HFFc6 (cell line): Measurements from ENCODE around the gene TXNDC2. TPM values are rescaled to one million over a fixed set of nuclear protein-coding genes. Genes with fewer than 3 reads are reported as not detected.
A peak's percentile ranks its signal among the peaks of the same experiment; 100 is the strongest.

ENCODE experiments used
- DNase-seq: peaks from one replicate; pipeline ENCODE4 v3.0.0-alpha.2; 2018
- H3K27ac Mint-ChIP-seq: 2 replicates; pipeline ENCODE4 v1.8.0; 2020; ENCODE audit warnings: mild to moderate bottlenecking, mixed read lengths
- H3K27me3 Mint-ChIP-seq: 2 replicates; pipeline ENCODE4 v1.8.0; 2021; ENCODE audit warnings: mild to moderate bottlenecking, moderate library complexity, mixed read lengths; ENCODE audit not compliant: insufficient read depth
- H3K36me3 Mint-ChIP-seq: 2 replicates; pipeline ENCODE4 v1.8.0; 2021; ENCODE audit warnings: low read depth, mixed read lengths
- H3K4me1 Mint-ChIP-seq: 2 replicates; pipeline ENCODE4 v1.8.0; 2020; ENCODE audit warnings: low read depth, mixed read lengths
- H3K4me3 Mint-ChIP-seq: 2 replicates; pipeline ENCODE4 v1.8.0; 2020; ENCODE audit warnings: mild to moderate bottlenecking, moderate library complexity, mixed read lengths
- H3K9me3 Mint-ChIP-seq: 2 replicates; pipeline ENCODE4 v1.8.0; 2020; ENCODE audit warnings: mild to moderate bottlenecking, mixed read lengths
- total RNA-seq, 6 experiments: library from RNA; stranded (reverse); fragmentation: NEBNext Ultra II Directional; extraction: Animal tissue kit (Norgen Biotek cat#: 25700); gene quantifications; 2 replicates in 1 of 6; 3 replicates in 5 of 6; pipeline ENCODE4 v1.2.3, GENCODE V29; 2021
- TF ChIP-seq, protein P1 (sequence below): fragments of 200-600 bp; sonication (generic); IDR thresholded peaks from 2 replicates; pipeline ENCODE4 v1.5.0; 2021; ENCODE audit warnings: antibody characterized with exemption, mild to moderate bottlenecking

TXNDC2 gene
- total RNA-seq, 6 experiments from 2014 or later = 0.14 to 0.34 (median 0.18) TPM; not detected in 3

- H3K4me3 Mint-ChIP-seq = no peak overlapping the region
- no peak for DNase-seq
- TF ChIP-seq, protein P1, sequence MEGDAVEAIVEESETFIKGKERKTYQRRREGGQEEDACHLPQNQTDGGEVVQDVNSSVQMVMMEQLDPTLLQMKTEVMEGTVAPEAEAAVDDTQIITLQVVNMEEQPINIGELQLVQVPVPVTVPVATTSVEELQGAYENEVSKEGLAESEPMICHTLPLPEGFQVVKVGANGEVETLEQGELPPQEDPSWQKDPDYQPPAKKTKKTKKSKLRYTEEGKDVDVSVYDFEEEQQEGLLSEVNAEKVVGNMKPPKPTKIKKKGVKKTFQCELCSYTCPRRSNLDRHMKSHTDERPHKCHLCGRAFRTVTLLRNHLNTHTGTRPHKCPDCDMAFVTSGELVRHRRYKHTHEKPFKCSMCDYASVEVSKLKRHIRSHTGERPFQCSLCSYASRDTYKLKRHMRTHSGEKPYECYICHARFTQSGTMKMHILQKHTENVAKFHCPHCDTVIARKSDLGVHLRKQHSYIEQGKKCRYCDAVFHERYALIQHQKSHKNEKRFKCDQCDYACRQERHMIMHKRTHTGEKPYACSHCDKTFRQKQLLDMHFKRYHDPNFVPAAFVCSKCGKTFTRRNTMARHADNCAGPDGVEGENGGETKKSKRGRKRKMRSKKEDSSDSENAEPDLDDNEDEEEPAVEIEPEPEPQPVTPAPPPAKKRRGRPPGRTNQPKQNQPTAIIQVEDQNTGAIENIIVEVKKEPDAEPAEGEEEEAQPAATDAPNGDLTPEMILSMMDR = no peak
- peaks cover 57% of the 10 kb centered on the region for H3K4me1 Mint-ChIP-seq
- no peaks in the 10 kb centered on the region; the same call in 1 of the 2 replicates for H3K36me3 Mint-ChIP-seq
- no peaks in the 10 kb centered on the region for H3K9me3 Mint-ChIP-seq
- H3K27ac Mint-ChIP-seq = no peak overlapping the region
- H3K27me3 Mint-ChIP-seq = no peaks in the 10 kb centered on the region; the same call in 1 of the 2 replicates
Observed at GRCh38 chr18:9922592-9923311, 37.0 kb downstream of the TXNDC2 start.

DNA sequence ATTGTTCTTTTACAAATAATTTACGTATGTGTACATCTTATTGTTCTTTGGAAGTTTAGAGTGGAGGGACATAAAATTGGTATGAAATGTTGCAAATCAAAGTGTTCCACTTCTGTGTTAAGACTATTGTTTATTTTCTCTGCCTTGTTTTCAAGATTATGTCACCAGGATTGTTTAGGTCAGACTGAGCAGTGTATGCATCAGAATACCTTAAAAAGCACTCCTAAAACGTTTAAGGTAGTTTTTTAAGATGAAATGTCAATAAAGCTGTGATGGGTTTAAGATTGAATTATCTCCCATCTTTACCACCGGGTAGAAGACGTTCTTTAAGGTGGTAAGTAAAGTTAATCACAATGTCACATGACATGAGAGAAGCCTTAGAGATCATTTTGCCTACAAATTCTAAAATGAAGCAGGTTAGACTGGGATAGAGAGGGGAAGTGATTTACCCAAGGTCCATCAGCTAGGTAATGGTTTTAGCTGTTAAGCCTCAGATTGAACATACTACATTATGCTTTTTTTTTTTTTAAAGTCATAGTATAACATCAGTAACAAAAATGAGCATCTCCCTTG lies 38.7 kb downstream of the TXNDC2 start:
- DNase-seq = no peak
- Mint-ChIP-seq H3K4me3 (peak overlapping the region; percentile 30; the same call in 1 of the 2 replicates), H3K27ac (peak overlapping the region; percentile 54; the same call in 1 of the 2 replicates), H3K36me3 (no peaks in the 10 kb centered on the region; the same call in 1 of the 2 replicates), H3K9me3 (no peaks in the 10 kb centered on the region), H3K4me1 (peaks cover 72% of the 10 kb centered on the region), H3K27me3 (no peaks in the 10 kb centered on the region; the same call in 1 of the 2 replicates)
- TF ChIP-seq, protein P1 = no peak

DNA sequence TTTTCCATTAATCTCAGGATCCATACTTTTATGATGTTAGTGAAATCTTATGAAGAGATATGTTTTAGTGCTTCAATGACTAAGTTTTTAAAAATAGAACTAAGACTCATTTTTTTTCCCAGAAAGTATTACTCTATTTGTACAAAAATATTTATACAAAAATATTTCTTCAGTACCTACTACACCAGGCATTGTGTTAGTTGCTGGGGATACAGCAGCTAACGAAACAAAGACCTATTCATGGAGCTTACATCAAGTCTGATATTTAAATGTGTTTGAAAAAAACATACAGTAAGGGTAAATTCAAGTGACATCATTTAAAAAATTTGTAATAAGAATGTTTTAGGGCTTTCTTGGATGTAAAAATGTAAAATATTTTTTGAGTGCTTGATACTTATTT lies 39.6 kb downstream of the TXNDC2 start:
- no peak overlapping the region for H3K27ac Mint-ChIP-seq
- H3K9me3 Mint-ChIP-seq = no peaks in the 10 kb centered on the region
- DNase-seq = no peak
- H3K36me3 Mint-ChIP-seq = no peaks in the 10 kb centered on the region; the same call in 1 of the 2 replicates
- no peaks in the 10 kb centered on the region; the same call in 1 of the 2 replicates for H3K27me3 Mint-ChIP-seq
- no peak overlapping the region for H3K4me3 Mint-ChIP-seq
- H3K4me1 Mint-ChIP-seq = peaks cover 75% of the 10 kb centered on the region
- TF ChIP-seq, protein P1 = no peak

DNA sequence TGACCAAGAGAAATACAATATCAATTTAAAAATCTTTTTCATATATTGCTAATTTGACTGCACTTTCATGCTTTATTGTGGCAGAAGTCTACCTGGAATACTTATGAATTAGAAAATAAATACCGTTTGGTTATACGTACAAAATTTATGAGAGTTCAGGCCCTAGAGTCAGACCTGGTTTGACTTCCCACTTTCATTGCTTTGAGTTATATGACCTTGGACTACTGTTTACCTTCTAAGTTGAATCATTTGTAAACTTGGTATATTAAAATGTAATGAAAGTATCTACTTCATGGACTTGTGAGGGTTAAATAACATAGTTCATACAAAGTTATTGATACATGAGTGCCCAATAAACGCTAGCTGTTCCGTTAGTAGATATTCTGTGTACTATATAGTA lies 40.0 kb downstream of the TXNDC2 start:
- H3K27me3 Mint-ChIP-seq = no peaks in the 10 kb centered on the region; the same call in 1 of the 2 replicates
- TF ChIP-seq, protein P1 = no peak
- no peaks in the 10 kb centered on the region for H3K9me3 Mint-ChIP-seq
- H3K4me1 Mint-ChIP-seq = peaks cover 75% of the 10 kb centered on the region
- no peaks in the 10 kb centered on the region; the same call in 1 of the 2 replicates for H3K36me3 Mint-ChIP-seq
- no peak overlapping the region for H3K27ac Mint-ChIP-seq
- no peak for DNase-seq
- H3K4me3 Mint-ChIP-seq = no peak overlapping the region

GRCh38 chr18:9926223-9926894 lies 40.6 kb downstream of the TXNDC2 start:
- peaks cover 80% of the 10 kb centered on the region for H3K4me1 Mint-ChIP-seq
- no peak overlapping the region for H3K4me3 Mint-ChIP-seq
- no peaks in the 10 kb centered on the region; the same call in 1 of the 2 replicates for H3K36me3 Mint-ChIP-seq
- no peaks in the 10 kb centered on the region for H3K9me3 Mint-ChIP-seq
- no peak for DNase-seq
- no peak overlapping the region for H3K27ac Mint-ChIP-seq
- TF ChIP-seq, protein P1 = no peak
- H3K27me3 Mint-ChIP-seq = no peaks in the 10 kb centered on the region; the same call in 1 of the 2 replicates
